Sigmoid colon (tissue), 4 donors: Measurements from ENCODE around the gene MSH2.

ENCODE experiments used
- EP300 ChIP-seq, 4 donors: sonication (generic); formaldehyde crosslinking; IDR thresholded peaks; one replicate each; pipeline ENCODE4 v1.6.1; 2017; ENCODE audit warnings: antibody characterized with exemption in 4 of 4
- POLR2A ChIP-seq, 2 donors: fragments of 450-650 bp; IDR thresholded peaks; one replicate each; pipeline ENCODE4 v1.6.1; 2016; ENCODE audit warnings: antibody characterized with exemption in 2 of 2, mild to moderate bottlenecking in 2 of 2, moderate library complexity in 2 of 2
- TF ChIP-seq, protein P1 (sequence below), 4 experiments: fragments of 450-650 bp in 3 of 4; fragments of 200-600 bp in 1 of 4; IDR thresholded peaks; one replicate each; pipeline ENCODE4 v1.5.1; 2016 to 2019; ENCODE audit warnings: antibody characterized with exemption in 4 of 4, mild to moderate bottlenecking in 3 of 4, moderate library complexity in 2 of 4

GRCh38 chr2:47422560-47422959 lies 19.6 kb downstream of the MSH2 start:
- TF ChIP-seq, protein P1, sequence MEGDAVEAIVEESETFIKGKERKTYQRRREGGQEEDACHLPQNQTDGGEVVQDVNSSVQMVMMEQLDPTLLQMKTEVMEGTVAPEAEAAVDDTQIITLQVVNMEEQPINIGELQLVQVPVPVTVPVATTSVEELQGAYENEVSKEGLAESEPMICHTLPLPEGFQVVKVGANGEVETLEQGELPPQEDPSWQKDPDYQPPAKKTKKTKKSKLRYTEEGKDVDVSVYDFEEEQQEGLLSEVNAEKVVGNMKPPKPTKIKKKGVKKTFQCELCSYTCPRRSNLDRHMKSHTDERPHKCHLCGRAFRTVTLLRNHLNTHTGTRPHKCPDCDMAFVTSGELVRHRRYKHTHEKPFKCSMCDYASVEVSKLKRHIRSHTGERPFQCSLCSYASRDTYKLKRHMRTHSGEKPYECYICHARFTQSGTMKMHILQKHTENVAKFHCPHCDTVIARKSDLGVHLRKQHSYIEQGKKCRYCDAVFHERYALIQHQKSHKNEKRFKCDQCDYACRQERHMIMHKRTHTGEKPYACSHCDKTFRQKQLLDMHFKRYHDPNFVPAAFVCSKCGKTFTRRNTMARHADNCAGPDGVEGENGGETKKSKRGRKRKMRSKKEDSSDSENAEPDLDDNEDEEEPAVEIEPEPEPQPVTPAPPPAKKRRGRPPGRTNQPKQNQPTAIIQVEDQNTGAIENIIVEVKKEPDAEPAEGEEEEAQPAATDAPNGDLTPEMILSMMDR (IDR thresholded peaks at IDR 0.05): no peak
- TF ChIP-seq EP300 (IDR thresholded peaks at IDR 0.05) (no peak), POLR2A (IDR thresholded peaks at IDR 0.05) (no peak)
